K562 (cell line): ENCODE data around the gene TMCO1. TPM values are rescaled to one million over a fixed set of nuclear protein-coding genes. Genes with fewer than 3 reads are reported as not detected.

Experiments used
- ATF2 ChIP-seq: sonication (generic); formaldehyde crosslinking; IDR thresholded peaks from 2 replicates; pipeline ENCODE4 v1.8.1; 2022; ENCODE audit warnings: missing genetic modification reagents
- BCOR ChIP-seq: fragments of 450-650 bp; IDR thresholded peaks from 2 replicates; pipeline ENCODE4 v1.6.1; 2016
- ESRRA ChIP-seq: fragments of 450-650 bp; IDR thresholded peaks from 2 replicates; pipeline ENCODE4 v1.6.1; 2014; ENCODE audit warnings: low read depth, mild to moderate bottlenecking, moderate library complexity, borderline replicate concordance
- HNRNPUL1 ChIP-seq: fragments of 200-400 bp; formaldehyde crosslinking; IDR thresholded peaks from 2 replicates; pipeline ENCODE4 v1.6.1; 2017; ENCODE audit warnings: low read length
- MAFF ChIP-seq: IDR thresholded peaks from 2 replicates; pipeline ENCODE4 v1.6.1; 2012; ENCODE audit warnings: low read length, improper control_type of control experiment
- PBX2 ChIP-seq, 2 experiments: IDR thresholded peaks in 1 of 2; conservative IDR thresholded peaks in 1 of 2; 2 replicates each; pipeline ENCODE4 v1.6.1; 2016; ENCODE audit warnings: low read depth in 2 of 2, mild to moderate bottlenecking in 1 of 2, missing compliant biosample characterization in 1 of 2, missing genetic modification characterization in 1 of 2, moderate library complexity in 1 of 2
- POLR2B ChIP-seq: fragments of 450-650 bp; IDR thresholded peaks from 2 replicates; pipeline ENCODE4 v1.6.1; 2018; ENCODE audit warnings: low read depth; ENCODE audit not compliant: partially characterized antibody
- ZNF232 ChIP-seq: sonication (generic); formaldehyde crosslinking; IDR thresholded peaks from 2 replicates; pipeline ENCODE4 v1.8.0; 2022; ENCODE audit warnings: mild to moderate bottlenecking, missing genetic modification reagents
- ZNF316 ChIP-seq: fragments of 450-650 bp; IDR thresholded peaks from 2 replicates; pipeline ENCODE4 v1.6.1; 2016
- ZNF695 ChIP-seq: fragments of 450-650 bp; formaldehyde crosslinking; IDR thresholded peaks from 2 replicates; pipeline ENCODE4 v1.4.0; 2020; ENCODE audit warnings: mild to moderate bottlenecking, moderate library complexity
- ZSCAN32 ChIP-seq: fragments of 450-650 bp; formaldehyde crosslinking; IDR thresholded peaks from 2 replicates; pipeline ENCODE4 v1.4.0; 2020; ENCODE audit warnings: mild to moderate bottlenecking, moderate library complexity
- polyA plus RNA-seq, 8 experiments: library from polyadenylated mRNA; depleted of rRNA in 4 of 8; stranded (reverse) in 5 of 8; unstranded in 3 of 8; fragments of >200 nt; fragmentation: Nextera tagmentation in 2 of 8; fragmentation: Illumina TruSeq in 1 of 8; extraction: Ambion mirVana in 2 of 8; extraction: Trizol in 1 of 8; gene quantifications; 2 replicates each; pipeline versions ENCODE4 v1.2.1 to v1.2.3, GENCODE V29; 2011 to 2014; ENCODE audit warnings: inconsistent platforms in 1 of 8, missing spikeins in 1 of 8
- total RNA-seq, 7 experiments: library from RNA; depleted of rRNA in 6 of 7; stranded (reverse); fragments of >200 nt in 6 of 7; fragmentation: Illumina TruSeq in 2 of 7; extraction: Trizol in 2 of 7; gene quantifications; 2 replicates each; pipeline versions ENCODE4 v1.2.1 to v1.2.3, GENCODE V29; 2011 to 2021; ENCODE audit warnings: low replicate concordance in 1 of 7
- TF ChIP-seq, protein P1 (sequence below), 2 experiments: fragments of 450-650 bp; formaldehyde crosslinking in 1 of 2; IDR thresholded peaks; 2 replicates each; pipeline versions ENCODE4 v1.4.0 to v1.6.1; 2014 to 2020; ENCODE audit warnings: mild to moderate bottlenecking in 2 of 2, borderline replicate concordance in 1 of 2, low read depth in 1 of 2

TMCO1 gene
- total and polyA plus RNA-seq, 9 of the 15 experiments (the other 6 are each of a cell fraction or from before 2014, with no cell fraction given) = 69.3 to 561 (median 175) TPM

GRCh38 chr1:165697881-165698760 is 70.5 kb downstream of the TMCO1 start, which contains the start of gene ALDH9A1 (continued):
- TF ChIP-seq ZNF695 = no peak
- TF ChIP-seq ESRRA = peak; percentile 7
- TF ChIP-seq ZSCAN32 = no peak
- no peak for TF ChIP-seq ZNF232 (CRISPR knock-in tag)
- TF ChIP-seq, protein P1, sequence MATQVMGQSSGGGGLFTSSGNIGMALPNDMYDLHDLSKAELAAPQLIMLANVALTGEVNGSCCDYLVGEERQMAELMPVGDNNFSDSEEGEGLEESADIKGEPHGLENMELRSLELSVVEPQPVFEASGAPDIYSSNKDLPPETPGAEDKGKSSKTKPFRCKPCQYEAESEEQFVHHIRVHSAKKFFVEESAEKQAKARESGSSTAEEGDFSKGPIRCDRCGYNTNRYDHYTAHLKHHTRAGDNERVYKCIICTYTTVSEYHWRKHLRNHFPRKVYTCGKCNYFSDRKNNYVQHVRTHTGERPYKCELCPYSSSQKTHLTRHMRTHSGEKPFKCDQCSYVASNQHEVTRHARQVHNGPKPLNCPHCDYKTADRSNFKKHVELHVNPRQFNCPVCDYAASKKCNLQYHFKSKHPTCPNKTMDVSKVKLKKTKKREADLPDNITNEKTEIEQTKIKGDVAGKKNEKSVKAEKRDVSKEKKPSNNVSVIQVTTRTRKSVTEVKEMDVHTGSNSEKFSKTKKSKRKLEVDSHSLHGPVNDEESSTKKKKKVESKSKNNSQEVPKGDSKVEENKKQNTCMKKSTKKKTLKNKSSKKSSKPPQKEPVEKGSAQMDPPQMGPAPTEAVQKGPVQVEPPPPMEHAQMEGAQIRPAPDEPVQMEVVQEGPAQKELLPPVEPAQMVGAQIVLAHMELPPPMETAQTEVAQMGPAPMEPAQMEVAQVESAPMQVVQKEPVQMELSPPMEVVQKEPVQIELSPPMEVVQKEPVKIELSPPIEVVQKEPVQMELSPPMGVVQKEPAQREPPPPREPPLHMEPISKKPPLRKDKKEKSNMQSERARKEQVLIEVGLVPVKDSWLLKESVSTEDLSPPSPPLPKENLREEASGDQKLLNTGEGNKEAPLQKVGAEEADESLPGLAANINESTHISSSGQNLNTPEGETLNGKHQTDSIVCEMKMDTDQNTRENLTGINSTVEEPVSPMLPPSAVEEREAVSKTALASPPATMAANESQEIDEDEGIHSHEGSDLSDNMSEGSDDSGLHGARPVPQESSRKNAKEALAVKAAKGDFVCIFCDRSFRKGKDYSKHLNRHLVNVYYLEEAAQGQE (IDR thresholded peaks at IDR 0.05; ENCODE audit: borderline replicate concordance) = peak; percentile 8; the same call in 1 of the 2 replicates
- TF ChIP-seq, protein P1 (CRISPR knock-in tag; IDR thresholded peaks at IDR 0.05; ENCODE audit: low read depth) = no peak
- no peak for TF ChIP-seq HNRNPUL1
- TF ChIP-seq POLR2B = peak; percentile 94
- TF ChIP-seq ATF2 = no peak
- peak; percentile 80 for TF ChIP-seq BCOR
- no peak; the same call in 1 of the 2 replicates for TF ChIP-seq ZNF316
- no peak for TF ChIP-seq PBX2 (CRISPR knock-in tag; IDR thresholded peaks at IDR 0.05; ENCODE audit: low read depth)
- no peak for TF ChIP-seq PBX2 (tag; conservative IDR thresholded peaks at IDR 0.05; ENCODE audit: low read depth)
- TF ChIP-seq MAFF = no peak
